ENCODE results near the gene EPS15. TPM values are rescaled to one million over a fixed set of nuclear protein-coding genes. Genes with fewer than 3 reads are reported as not detected.

The EPS15 gene
- total and polyA plus RNA-seq, 10 of the 15 experiments (the other 5 are each of a cell fraction or from before 2014, with no cell fraction given) = 24.7 to 87.8 (median 56.3) TPM

DNA sequence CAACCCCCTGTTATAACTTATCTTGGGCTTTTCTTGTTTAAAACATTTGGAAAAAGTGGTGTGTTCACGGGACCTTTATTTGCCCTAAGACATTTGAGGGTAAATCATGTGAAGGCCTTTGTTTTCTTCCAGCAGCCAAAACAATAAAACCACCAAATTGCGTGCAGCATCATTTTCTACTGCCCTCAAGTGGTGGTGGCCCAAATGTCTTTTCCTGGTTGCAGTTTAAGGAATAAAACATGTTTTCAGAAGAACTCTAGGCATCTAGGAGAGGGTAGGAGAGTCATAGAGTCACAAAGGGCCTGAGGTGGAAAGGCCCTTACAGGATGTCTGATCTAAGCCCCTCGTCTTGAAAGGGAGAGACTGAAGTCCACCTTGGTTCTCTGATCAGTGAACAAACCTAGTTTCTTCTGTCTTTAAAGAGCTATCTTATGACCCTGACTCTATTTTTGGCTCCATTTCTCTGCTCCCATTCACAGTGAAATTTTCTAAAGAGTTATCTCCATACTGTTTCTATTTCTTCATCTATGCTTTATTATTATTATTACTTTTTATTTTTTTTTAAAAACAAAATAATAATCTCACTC is 16.0 kb upstream of the EPS15 start (continued):
- TF ChIP-seq NRF1 (conservative IDR thresholded peaks at IDR 0.05; ENCODE audit: low read depth, low read length) (no peak), SRF (IDR thresholded peaks at IDR 0.05; ENCODE audit: low read depth in 2 of 2, low read length in 2 of 2) (no peak), SUPT20H (IDR thresholded peaks at IDR 0.05; ENCODE audit: borderline replicate concordance, control insufficient read depth, low read depth, low read length) (no peak), SMARCA5 (IDR thresholded peaks at IDR 0.05) (0 out of 2 replicates have a peak, but pooled peaks have one; percentile 26), HDAC2 (IDR thresholded peaks at IDR 0.05) (no peak), ASH2L (IDR thresholded peaks at IDR 0.05; ENCODE audit: borderline replicate concordance, low read depth) (no peak), ZZZ3 (IDR thresholded peaks at IDR 0.05; ENCODE audit: control insufficient read depth, insufficient read length, low read depth) (no peak), PML (IDR thresholded peaks at IDR 0.05; ENCODE audit: low read length) (no peak), CEBPB (IDR thresholded peaks at IDR 0.05; ENCODE audit: borderline replicate concordance in 1 of 2, low read depth in 2 of 2, low read length in 2 of 2) (no peak), SMAD5 (IDR thresholded peaks at IDR 0.05; ENCODE audit: low read depth) (no peak), POU2F2 (IDR thresholded peaks at IDR 0.05; ENCODE audit: borderline replicate concordance, low read depth, low read length) (no peak), NR2C2 (IDR thresholded peaks at IDR 0.05; ENCODE audit: borderline replicate concordance, control insufficient read depth, insufficient read length, low read depth) (no peak), POLR2AphosphoS5 (IDR thresholded peaks at IDR 0.05; ENCODE audit: low read length) (no peak), SMAD1 (IDR thresholded peaks at IDR 0.05; ENCODE audit: low read depth, partially characterized antibody) (no peak), TCF7 (IDR thresholded peaks at IDR 0.05; ENCODE audit: borderline replicate concordance) (no peak), PAX8 (IDR thresholded peaks at IDR 0.05) (no peak), POLR2A (IDR thresholded peaks at IDR 0.05; ENCODE audit: low read depth, low read length) (no peak)
- TF ChIP-seq, protein P1, sequence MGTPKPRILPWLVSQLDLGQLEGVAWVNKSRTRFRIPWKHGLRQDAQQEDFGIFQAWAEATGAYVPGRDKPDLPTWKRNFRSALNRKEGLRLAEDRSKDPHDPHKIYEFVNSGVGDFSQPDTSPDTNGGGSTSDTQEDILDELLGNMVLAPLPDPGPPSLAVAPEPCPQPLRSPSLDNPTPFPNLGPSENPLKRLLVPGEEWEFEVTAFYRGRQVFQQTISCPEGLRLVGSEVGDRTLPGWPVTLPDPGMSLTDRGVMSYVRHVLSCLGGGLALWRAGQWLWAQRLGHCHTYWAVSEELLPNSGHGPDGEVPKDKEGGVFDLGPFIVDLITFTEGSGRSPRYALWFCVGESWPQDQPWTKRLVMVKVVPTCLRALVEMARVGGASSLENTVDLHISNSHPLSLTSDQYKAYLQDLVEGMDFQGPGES (IDR thresholded peaks at IDR 0.05) = no peak
- TF ChIP-seq, protein P2, sequence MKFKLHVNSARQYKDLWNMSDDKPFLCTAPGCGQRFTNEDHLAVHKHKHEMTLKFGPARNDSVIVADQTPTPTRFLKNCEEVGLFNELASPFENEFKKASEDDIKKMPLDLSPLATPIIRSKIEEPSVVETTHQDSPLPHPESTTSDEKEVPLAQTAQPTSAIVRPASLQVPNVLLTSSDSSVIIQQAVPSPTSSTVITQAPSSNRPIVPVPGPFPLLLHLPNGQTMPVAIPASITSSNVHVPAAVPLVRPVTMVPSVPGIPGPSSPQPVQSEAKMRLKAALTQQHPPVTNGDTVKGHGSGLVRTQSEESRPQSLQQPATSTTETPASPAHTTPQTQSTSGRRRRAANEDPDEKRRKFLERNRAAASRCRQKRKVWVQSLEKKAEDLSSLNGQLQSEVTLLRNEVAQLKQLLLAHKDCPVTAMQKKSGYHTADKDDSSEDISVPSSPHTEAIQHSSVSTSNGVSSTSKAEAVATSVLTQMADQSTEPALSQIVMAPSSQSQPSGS (IDR thresholded peaks at IDR 0.05; ENCODE audit: low read length) = no peak
- TF ChIP-seq, protein P3, sequence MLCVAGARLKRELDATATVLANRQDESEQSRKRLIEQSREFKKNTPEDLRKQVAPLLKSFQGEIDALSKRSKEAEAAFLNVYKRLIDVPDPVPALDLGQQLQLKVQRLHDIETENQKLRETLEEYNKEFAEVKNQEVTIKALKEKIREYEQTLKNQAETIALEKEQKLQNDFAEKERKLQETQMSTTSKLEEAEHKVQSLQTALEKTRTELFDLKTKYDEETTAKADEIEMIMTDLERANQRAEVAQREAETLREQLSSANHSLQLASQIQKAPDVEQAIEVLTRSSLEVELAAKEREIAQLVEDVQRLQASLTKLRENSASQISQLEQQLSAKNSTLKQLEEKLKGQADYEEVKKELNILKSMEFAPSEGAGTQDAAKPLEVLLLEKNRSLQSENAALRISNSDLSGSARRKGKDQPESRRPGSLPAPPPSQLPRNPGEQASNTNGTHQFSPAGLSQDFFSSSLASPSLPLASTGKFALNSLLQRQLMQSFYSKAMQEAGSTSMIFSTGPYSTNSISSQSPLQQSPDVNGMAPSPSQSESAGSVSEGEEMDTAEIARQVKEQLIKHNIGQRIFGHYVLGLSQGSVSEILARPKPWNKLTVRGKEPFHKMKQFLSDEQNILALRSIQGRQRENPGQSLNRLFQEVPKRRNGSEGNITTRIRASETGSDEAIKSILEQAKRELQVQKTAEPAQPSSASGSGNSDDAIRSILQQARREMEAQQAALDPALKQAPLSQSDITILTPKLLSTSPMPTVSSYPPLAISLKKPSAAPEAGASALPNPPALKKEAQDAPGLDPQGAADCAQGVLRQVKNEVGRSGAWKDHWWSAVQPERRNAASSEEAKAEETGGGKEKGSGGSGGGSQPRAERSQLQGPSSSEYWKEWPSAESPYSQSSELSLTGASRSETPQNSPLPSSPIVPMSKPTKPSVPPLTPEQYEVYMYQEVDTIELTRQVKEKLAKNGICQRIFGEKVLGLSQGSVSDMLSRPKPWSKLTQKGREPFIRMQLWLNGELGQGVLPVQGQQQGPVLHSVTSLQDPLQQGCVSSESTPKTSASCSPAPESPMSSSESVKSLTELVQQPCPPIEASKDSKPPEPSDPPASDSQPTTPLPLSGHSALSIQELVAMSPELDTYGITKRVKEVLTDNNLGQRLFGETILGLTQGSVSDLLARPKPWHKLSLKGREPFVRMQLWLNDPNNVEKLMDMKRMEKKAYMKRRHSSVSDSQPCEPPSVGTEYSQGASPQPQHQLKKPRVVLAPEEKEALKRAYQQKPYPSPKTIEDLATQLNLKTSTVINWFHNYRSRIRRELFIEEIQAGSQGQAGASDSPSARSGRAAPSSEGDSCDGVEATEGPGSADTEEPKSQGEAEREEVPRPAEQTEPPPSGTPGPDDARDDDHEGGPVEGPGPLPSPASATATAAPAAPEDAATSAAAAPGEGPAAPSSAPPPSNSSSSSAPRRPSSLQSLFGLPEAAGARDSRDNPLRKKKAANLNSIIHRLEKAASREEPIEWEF (IDR thresholded peaks at IDR 0.05; ENCODE audit: insufficient replicate concordance, low read depth, low read length) = no peak
- TF ChIP-seq, protein P4, sequence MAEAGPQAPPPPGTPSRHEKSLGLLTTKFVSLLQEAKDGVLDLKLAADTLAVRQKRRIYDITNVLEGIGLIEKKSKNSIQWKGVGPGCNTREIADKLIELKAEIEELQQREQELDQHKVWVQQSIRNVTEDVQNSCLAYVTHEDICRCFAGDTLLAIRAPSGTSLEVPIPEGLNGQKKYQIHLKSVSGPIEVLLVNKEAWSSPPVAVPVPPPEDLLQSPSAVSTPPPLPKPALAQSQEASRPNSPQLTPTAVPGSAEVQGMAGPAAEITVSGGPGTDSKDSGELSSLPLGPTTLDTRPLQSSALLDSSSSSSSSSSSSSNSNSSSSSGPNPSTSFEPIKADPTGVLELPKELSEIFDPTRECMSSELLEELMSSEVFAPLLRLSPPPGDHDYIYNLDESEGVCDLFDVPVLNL (IDR thresholded peaks at IDR 0.05; ENCODE audit: low read depth, low read length) = no peak
